Upper lobe of left lung (tissue), 6 donors: Measurements from ENCODE around the gene FA2H. TPM values are rescaled to one million over a fixed set of nuclear protein-coding genes. Genes with fewer than 3 reads are reported as not detected.
A peak's percentile ranks its signal among the peaks of the same experiment; 100 is the strongest.
"Not testable (repeated sequence)": the region's sequence is repeated elsewhere in the genome, so short reads cannot be mapped to it uniquely, and the experiment has no call there.

Source experiments
- ATAC-seq, 2 donors: fragments of 200-7000 bp; cut with Tn5 transposase; one replicate each; pipeline ENCODE4 v1.9.1; 2022; ENCODE audit warnings: mild to moderate bottlenecking in 2 of 2, moderate library complexity in 2 of 2; ENCODE audit not compliant: low FRiP score in 2 of 2
- DNase-seq, 2 donors: peaks; one replicate each; pipeline ENCODE4 v3.0.0-alpha.2; 2019 to 2020
- H3K27ac ChIP-seq, 4 donors: fragments of 200-600 bp; sonication (generic); one replicate each; pipeline ENCODE4 v1.5.1; 2016 to 2019
- H3K27me3 ChIP-seq, 4 donors: fragments of 200-600 bp; sonication (generic); one replicate each; pipeline ENCODE4 v1.5.1; 2017 to 2019
- H3K36me3 ChIP-seq, 4 donors: fragments of 200-600 bp; sonication (generic); one replicate each; pipeline ENCODE4 v1.5.1; 2016 to 2019
- H3K4me1 ChIP-seq, 4 donors: fragments of 200-600 bp; sonication (generic); one replicate each; pipeline ENCODE4 v1.5.1; 2018 to 2019
- H3K4me3 ChIP-seq, 4 donors: fragments of 200-600 bp; sonication (generic); one replicate each; pipeline ENCODE4 v1.5.1; 2017 to 2019; ENCODE audit warnings: mild to moderate bottlenecking in 2 of 4, moderate library complexity in 1 of 4
- H3K9me3 ChIP-seq, 4 donors: fragments of 200-600 bp; sonication (generic); one replicate each; pipeline ENCODE4 v1.5.1; 2018 to 2019
- CTCF ChIP-seq, 6 experiments: fragments of 450-650 bp in 4 of 6; fragments of 200-600 bp in 2 of 6; sonication (generic) in 2 of 6; IDR thresholded peaks; one replicate each; pipeline ENCODE4 v1.5.1; 2016 to 2019; ENCODE audit warnings: antibody characterized with exemption in 6 of 6
- EP300 ChIP-seq, 4 donors: sonication (generic); formaldehyde crosslinking; IDR thresholded peaks; one replicate each; pipeline ENCODE4 v1.5.1; 2017; ENCODE audit warnings: antibody characterized with exemption in 4 of 4, control low read depth in 2 of 4
- POLR2A ChIP-seq, 4 donors: fragments of 450-650 bp; IDR thresholded peaks; one replicate each; pipeline ENCODE4 v1.5.1; 2016 to 2017; ENCODE audit warnings: antibody characterized with exemption in 4 of 4, mild to moderate bottlenecking in 2 of 4
- POLR2AphosphoS5 ChIP-seq, 2 donors: sonication (generic); formaldehyde crosslinking; IDR thresholded peaks; one replicate each; pipeline ENCODE4 v1.5.1; 2017; ENCODE audit warnings: antibody characterized with exemption in 2 of 2
- WGBS, 2 donors: methylation state at CpG; one replicate each; pipeline ENCODE4 v1.1.5; 2017 to 2018; 5-methylcytosine and 5-hydroxymethylcytosine counted together
- total RNA-seq, 6 donors: library from RNA; depleted of rRNA in 4 of 6; stranded (reverse); fragments of >200 nt in 4 of 6; gene quantifications; one replicate each; pipeline versions ENCODE4 v1.1.0 to v1.2.1, GENCODE V29; 2016 to 2021
- donor health status: DM: no; HTN: no; CAD: no; lungs with moderate emphysema.
- donor health status: DM: no; HTN: yes; CAD: no; lungs with severe emphysema.

Gene FA2H
- total RNA-seq, 6 donors from 2014 or later: 1.4 to 6.8 (median 2.3) TPM

DNA sequence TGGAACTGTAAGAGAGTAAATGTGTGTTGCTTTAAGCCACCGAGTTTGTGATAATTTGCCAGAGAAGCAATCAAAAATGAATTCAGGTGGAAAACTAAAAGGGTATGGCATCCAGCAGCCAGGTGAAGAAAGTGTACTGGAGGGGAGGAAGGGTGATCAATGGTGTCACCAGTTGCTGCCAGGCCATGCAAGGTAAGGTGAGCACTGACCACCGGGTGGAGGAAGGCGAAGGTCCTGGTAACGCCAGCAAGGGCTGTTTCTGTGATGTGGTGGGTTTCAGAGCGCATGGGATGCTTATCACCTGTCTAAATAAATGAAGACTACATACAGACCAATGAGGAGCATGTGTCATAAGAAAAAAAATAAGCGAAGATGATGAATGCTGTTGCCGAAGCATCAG is 6.9 kb downstream of the FA2H start:
- H3K9me3 ChIP-seq: no peaks in the 10 kb centered on the region
- no peaks in the 10 kb centered on the region for H3K4me1 ChIP-seq
- no peaks in the 10 kb centered on the region for H3K36me3 ChIP-seq
- no peaks in the 10 kb centered on the region for H3K27me3 ChIP-seq
- ATAC-seq: no peak
- no peak overlapping the region for H3K4me3 ChIP-seq
- no peak for DNase-seq
- no peak overlapping the region for H3K27ac ChIP-seq
- WGBS, 2 donors: 85 to 87% methylated on average over 7 of the region's 7 CpGs
- TF ChIP-seq POLR2A (IDR thresholded peaks at IDR 0.05) (no peak), CTCF (IDR thresholded peaks at IDR 0.05) (no peak), EP300 (IDR thresholded peaks at IDR 0.05) (no peak), POLR2AphosphoS5 (IDR thresholded peaks at IDR 0.05) (no peak)

DNA sequence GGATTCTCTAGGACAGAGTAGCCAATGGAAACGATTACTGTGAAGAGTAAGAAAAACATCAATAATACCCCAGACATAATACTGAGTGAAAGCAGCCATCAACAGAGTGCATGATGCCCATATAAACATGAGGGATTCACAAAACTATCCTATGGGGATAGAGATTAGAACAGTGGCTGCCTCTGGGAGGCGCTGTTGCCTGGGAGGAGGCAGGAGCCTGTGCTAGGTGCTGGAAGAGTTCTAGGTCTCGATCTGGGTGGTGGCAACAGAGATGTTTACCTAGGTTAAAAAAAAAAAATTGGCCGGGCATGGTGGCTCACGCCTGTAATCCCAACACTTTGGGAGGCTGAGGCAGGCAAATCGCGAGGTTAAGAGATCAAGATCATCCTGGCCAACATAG is 7.9 kb downstream of the FA2H start:
- Histone ChIP-seq H3K36me3 (no peaks in the 10 kb centered on the region), H3K27me3 (no peaks in the 10 kb centered on the region), H3K4me3 (no peak overlapping the region), H3K27ac (no peak overlapping the region), H3K9me3 (no peaks in the 10 kb centered on the region), H3K4me1 (no peaks in the 10 kb centered on the region)
- DNase-seq (peak in 1 of 2 donors; percentile 2), ATAC-seq (no peak)
- TF ChIP-seq POLR2A (IDR thresholded peaks at IDR 0.05) (no peak), EP300 (IDR thresholded peaks at IDR 0.05) (no peak), POLR2AphosphoS5 (IDR thresholded peaks at IDR 0.05) (no peak), CTCF (IDR thresholded peaks at IDR 0.05) (no peak)
- WGBS, 2 donors: 88 to 91% methylated on average over 7 of the region's 7 CpGs

GRCh38 chr16:74764184-74764583 is 10.4 kb downstream of the FA2H start:
- WGBS, 2 donors: 76% methylated on average over 3 of the region's 3 CpGs
- not testable (repeated sequence) for H3K4me3 ChIP-seq, H3K27me3 ChIP-seq, ATAC-seq, H3K27ac ChIP-seq, H3K36me3 ChIP-seq, DNase-seq, H3K4me1 ChIP-seq, H3K9me3 ChIP-seq

GRCh38 chr16:74761665-74762064 is 13.0 kb downstream of the FA2H start:
- no peak overlapping the region for H3K4me3 ChIP-seq
- ATAC-seq (no peak), DNase-seq (no peak)
- TF ChIP-seq EP300 (IDR thresholded peaks at IDR 0.05) (no peak), POLR2AphosphoS5 (IDR thresholded peaks at IDR 0.05) (no peak), POLR2A (IDR thresholded peaks at IDR 0.05) (no peak)
- H3K36me3 ChIP-seq: no peaks in the 10 kb centered on the region
- no peaks in the 10 kb centered on the region for H3K4me1 ChIP-seq
- no peaks in the 10 kb centered on the region for H3K9me3 ChIP-seq
- no peak overlapping the region for H3K27ac ChIP-seq
- no peaks in the 10 kb centered on the region for H3K27me3 ChIP-seq

DNA sequence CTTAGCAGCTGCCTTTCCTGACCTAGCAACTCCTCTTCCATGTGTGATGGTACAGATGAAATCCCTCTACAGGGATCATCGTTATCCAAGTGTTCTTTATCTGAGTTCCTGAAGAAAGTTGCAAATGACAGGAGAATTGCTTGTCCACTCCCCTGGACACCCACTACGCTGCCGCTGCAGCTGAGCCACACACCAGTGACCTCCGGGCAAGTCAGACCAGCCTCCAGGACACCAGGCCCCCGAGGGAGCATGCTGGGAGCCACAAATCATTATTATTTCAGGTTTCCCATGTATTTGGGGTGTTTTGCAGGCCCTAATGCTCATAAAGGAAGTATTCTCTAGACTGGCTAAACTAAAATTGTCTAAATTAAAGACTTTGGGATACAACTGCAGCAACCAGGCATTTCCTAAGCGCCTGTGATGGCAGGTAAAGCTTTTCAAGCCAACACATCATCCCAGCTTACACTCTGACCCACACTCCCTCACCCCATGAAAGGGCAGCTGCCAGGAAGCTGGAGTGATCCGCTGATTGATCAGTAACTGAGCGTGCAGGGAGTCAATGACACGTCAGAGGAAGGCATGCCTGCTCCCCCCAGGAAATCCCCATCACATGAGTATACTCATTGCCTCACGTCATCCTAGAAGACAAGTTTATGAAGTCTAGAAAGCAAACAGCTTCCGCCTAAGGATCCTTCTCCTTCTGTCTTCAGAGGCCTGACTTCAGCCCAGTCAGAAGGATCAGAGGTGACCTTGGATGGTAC is 14.4 kb downstream of the FA2H start:
- H3K27ac ChIP-seq: no peak overlapping the region
- H3K36me3 ChIP-seq: no peaks in the 10 kb centered on the region
- 71 to 75% methylated on average over 11 of the region's 11 CpGs for WGBS, 2 donors
- no peaks in the 10 kb centered on the region for H3K27me3 ChIP-seq
- ATAC-seq: no peak
- H3K4me1 ChIP-seq: no peaks in the 10 kb centered on the region
- TF ChIP-seq POLR2AphosphoS5 (IDR thresholded peaks at IDR 0.05) (no peak), EP300 (IDR thresholded peaks at IDR 0.05) (no peak), POLR2A (IDR thresholded peaks at IDR 0.05) (no peak), CTCF (IDR thresholded peaks at IDR 0.05) (no peak)
- H3K4me3 ChIP-seq: no peak overlapping the region
- peak in 1 of 2 donors; percentile 27 for DNase-seq
- H3K9me3 ChIP-seq: no peaks in the 10 kb centered on the region

- Histone ChIP-seq H3K27me3 (no peaks in the 10 kb centered on the region), H3K27ac (no peak overlapping the region), H3K4me3 (no peak overlapping the region), H3K36me3 (no peaks in the 10 kb centered on the region), H3K4me1 (no peaks in the 10 kb centered on the region), H3K9me3 (no peaks in the 10 kb centered on the region)
- WGBS, 2 donors: 98 to 100% methylated on average over 1 to 3 of the region's 3 CpGs
- ATAC-seq (no peak), DNase-seq (no peak)
- TF ChIP-seq POLR2AphosphoS5 (IDR thresholded peaks at IDR 0.05) (no peak), CTCF (IDR thresholded peaks at IDR 0.05) (no peak), EP300 (IDR thresholded peaks at IDR 0.05) (no peak), POLR2A (IDR thresholded peaks at IDR 0.05) (no peak)
Measured at GRCh38 chr16:74759564-74759963, 15.1 kb downstream of the FA2H start.
